GM18499 (cell line): ENCODE measurements around the gene PFDN2.

Experiments
- ATAC-seq: cut with Tn5 transposase; IDR thresholded peaks from one replicate; pipeline ENCODE4 v1.9.1; 2021; ENCODE audit warnings: moderate number of reproducible peaks; ENCODE audit not compliant: insufficient read depth, unreplicated experiment

The PFDN2 gene

DNA sequence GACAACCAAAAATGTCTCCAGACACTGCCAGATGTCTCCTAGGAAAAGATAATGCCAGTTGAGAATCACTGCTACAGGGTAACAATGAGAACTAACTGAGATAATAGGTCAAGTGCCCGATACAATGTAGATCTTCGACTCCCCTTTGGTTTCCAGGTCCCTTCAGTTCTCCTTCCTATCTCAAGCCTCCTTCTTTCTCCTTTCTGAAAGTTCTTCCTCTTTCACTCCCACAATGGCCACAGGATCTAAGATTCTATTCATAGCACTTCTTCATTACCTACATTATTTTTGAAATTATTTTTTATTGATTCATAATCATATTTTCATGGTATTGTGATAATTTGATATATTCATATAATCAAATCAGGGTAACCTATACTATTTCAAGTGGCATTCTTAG is 6.3 kb downstream of the PFDN2 start:
- no peak for ATAC-seq

DNA sequence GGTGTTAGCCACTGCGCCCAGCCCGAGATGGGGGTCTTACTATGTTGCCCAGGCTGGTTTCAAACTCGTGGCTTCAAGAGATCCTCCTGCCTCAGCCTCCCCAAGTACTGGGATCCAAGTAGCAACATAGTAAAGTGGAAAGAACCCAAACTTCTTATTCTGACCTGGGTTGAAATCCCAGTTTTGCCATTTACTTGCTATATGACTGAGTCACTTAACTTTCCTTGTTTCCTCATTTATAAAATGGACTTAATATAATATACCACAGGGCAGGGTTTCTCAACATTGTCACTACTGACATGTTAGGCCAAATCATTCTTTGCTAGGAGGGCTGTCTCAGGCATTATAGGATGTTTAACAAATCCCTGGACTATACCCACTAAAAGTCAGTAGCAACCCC is 6.7 kb downstream of the PFDN2 start:
- no peak for ATAC-seq

DNA sequence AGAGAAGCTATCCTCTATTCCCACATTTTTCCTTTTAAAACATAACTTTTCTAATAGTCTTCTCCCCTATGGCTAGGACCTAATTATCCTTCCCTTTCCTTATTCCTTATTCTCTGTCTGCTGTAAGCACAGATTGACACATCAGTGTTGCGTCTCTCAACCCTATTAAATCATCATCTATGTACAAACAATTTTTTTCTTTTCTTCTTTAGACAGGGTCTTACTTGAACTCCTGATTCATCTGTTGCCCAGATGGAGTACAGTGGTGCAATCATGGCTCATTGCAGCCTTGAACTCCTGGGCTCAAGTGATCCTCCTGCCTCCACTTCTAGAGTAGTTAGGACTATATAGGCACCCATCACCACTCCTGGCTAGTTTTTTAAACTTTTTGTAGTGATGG is 11.4 kb downstream of the PFDN2 start:
- no peak for ATAC-seq

- no peak for ATAC-seq
These were observed 17.3 kb downstream of the PFDN2 start for GRCh38 chr1:161100556-161100955.

- no peak for ATAC-seq
These were observed 18.6 kb downstream of the PFDN2 start for GRCh38 chr1:161099090-161099802.

GRCh38 chr1:161098210-161099068 is 19.4 kb downstream of the PFDN2 start, which contains the start of gene KLHDC9:
TSS of gene KLHDC9 (plus strand) at chr1:161098361. CDS start at chr1:161098536, 175 bp downstream.
- peak; percentile 45 for ATAC-seq

- no peak for ATAC-seq
These were observed 21.3 kb downstream of the PFDN2 start for GRCh38 chr1:161096530-161096929.

DNA sequence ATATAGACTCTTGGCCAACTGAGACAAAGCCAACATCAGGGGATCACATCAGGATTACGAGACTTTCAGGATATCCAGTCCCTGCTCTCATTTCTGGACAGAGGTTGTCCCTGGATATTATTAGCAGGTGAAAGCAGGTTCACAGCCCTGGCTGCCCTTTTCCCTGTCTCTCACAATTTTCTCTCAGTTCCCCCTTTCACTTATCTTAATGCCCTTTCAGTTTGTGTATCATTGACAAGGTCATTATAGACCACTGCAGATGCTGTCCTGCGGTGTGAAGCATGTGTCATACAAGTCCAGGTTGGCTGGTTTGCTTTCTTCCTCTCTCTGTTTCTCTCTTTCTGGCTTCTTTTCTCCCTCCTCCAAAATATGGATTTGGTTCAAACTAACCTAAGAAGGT is 21.8 kb downstream of the PFDN2 start:
- no peak for ATAC-seq

GRCh38 chr1:161095230-161095629 is 22.6 kb downstream of the PFDN2 start:
- no peak for ATAC-seq

DNA sequence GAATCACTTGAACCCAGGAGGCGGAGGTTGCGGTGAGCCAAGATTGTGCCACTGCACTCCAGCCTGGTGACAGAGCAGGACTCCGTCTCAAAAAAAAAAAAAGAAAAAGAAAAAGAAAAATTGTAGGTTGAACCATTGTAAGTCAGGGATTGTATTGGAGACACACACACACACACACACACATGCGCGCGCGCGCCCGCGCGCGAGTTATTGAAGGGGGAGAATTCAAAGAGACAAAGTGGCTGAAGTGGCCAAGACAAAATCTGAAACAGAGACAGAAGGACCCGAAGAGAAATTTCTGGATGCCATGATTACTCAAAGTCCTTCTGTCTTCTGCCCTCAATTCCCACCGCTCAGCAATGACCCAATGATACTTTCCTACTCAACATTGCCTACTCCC is 23.4 kb downstream of the PFDN2 start:
- ATAC-seq, result no peak

- no peak for ATAC-seq
These were observed 25.2 kb downstream of the PFDN2 start for GRCh38 chr1:161092621-161093028.

DNA sequence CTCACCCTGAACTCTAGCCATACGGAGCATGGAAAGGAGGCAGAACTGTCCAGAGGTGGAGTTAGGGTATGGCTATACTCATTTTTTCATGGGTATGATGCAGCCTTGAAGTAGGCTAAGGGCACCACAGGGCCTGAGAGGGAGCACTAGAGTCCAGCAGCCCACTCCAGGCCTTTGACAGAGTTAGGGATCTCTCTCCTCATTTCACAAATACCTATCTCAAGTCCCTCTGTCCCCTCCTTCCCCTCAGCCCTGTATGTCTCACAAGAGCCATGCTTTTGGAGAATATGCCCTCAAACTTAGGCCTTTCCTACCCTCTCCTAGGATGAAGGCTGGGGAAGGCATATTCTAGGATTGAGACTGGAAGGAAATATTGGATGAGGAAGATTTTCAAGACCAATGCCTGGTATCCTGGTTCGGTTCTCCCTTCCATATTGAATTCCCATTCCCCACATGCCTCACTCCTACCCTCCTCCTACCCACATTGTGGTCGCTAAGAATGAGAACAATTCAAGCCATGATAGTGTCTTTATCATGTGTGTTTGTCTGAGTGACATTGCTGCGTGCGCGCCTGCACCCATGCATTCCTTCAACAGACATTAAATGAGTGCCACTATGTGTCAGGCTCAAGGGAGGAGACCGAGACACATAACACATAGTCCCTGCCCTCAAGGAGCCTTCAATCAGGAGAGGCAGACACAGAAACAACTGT is 25.9 kb downstream of the PFDN2 start:
- no peak for ATAC-seq

- no peak for ATAC-seq
These were observed 26.7 kb downstream of the PFDN2 start for GRCh38 chr1:161091093-161091492.

DNA sequence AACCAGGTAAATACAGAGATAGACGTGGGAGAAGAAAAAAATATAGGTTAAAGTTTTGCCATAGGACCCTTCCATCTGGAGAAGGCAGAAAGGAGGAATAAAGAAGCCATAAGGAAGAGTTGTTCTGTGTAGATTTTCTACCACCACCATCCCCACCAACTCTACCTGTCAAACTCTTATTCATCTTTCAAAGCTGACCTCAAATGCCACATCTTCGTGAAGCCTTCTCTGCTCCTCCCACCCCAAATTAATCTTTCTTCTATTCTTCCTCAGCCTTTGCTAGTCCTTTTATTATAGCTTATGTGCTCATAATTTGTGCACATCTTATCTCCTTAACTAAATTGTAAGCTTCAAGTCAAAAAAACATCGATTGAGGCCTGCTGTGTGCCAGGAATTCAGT is 27.2 kb downstream of the PFDN2 start:
- no peak for ATAC-seq

GRCh38 chr1:161089938-161090337 is 27.9 kb downstream of the PFDN2 start:
- no peak for ATAC-seq

GRCh38 chr1:161089251-161089924 is 28.4 kb downstream of the PFDN2 start, which contains the start of gene NECTIN4:
TSS of gene NECTIN4 (minus strand) at chr1:161089558. CDS start at chr1:161089296, 262 bp downstream.
- ATAC-seq, result no peak

DNA sequence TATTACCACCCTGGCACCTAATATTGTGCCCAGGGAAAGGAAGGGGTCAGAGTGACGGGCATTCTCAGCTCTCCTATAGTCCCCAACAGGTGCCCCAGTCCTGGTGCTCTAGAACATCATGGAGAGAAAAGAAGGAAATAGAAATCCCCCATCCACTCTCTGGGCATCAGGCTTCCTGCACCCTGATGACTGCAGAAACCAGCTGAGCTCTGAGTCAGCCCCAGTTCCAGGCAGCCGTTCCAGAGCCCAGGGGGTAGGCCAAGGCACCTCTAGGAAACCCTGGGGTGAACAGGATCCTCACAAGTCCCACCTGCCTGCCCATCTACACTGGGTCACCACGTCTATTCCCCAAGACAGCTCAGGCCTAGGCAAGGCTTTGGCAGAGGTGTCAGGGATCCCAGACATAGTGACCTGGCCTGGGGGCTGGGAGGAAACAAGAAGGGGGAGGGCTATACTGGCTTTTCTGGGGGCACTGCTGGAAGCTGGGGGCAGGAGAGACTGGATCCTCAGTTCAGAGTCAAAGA is 29.2 kb downstream of the PFDN2 start:
- ATAC-seq, result no peak

GRCh38 chr1:161086457-161086856 is 31.4 kb downstream of the PFDN2 start:
- no peak for ATAC-seq

GRCh38 chr1:161085165-161085564 is 32.7 kb downstream of the PFDN2 start:
- ATAC-seq, result no peak

GRCh38 chr1:161084597-161084988 is 33.2 kb downstream of the PFDN2 start:
- ATAC-seq, result no peak
